LoVo (cell line): Measurements from ENCODE around the gene KRT17.

ENCODE experiments used
- DNase-seq: peaks from one replicate; pipeline ENCODE4 v3.0.0-alpha.2; 2016; ENCODE audit warnings: low spot score

KRT17 gene

GRCh38 chr17:41624208-41625101 is at the start of gene KRT17:
KRT17 (minus strand) TSS chr17:41624575; CDS start chr17:41624509, 66 bp downstream.
- DNase-seq, result no peak

DNA sequence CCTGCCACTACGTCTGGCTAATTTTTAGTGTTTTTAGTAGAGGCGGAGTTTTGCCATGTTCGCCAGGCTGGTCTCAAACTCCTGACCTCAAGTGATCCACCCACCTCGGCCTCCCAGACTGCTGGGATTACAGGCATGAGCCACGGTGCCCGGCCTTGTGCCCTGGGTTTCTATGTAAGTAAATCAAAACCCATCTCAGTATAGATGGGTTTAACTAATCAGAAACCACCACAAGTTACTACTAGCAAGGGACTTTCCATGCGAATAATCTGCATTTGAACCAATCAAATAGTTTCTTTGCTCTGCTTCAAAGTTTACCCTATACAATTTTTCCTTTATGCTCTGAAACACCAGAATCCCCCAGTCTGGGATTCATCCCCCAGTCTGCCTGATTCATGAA is 47.8 kb upstream of the KRT17 start:
- no peak for DNase-seq

DNA sequence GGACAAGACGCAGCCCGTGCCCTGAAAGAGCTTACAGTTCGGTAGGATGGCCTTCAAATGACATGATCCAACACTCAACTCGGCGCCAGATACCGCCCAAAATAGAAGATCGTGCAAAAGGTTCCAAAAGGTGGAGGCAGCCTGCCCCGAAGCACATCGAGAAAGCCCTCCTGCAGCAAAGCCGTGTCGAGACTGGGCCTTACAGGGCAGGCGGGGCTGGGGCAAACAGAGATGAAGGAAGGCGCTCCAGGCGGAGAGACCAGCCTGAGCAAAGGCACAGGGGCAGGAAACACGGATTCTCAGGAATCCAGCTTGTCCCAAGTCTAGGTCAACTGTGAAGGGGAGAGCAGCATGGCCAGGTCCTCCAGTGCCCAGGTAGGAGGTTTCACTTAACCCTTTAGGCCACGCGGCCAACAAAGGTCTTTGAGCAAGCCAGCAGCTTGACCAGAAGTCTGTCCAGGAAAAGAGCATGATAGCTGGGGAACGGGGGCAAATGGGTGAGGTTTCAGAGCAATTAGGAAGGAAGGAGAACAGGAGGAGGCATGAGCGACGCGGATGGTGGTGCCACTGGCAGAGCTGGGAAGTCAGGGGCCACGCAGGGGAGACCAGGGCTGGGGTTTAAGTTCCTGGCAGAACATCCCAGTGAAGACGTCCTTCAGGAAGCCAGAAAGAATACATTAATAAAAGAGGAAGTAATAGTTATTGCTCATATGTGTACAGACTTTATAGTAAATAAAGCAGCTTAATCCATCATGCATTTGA is 43.1 kb upstream of the KRT17 start:
- DNase-seq, result no peak

DNA sequence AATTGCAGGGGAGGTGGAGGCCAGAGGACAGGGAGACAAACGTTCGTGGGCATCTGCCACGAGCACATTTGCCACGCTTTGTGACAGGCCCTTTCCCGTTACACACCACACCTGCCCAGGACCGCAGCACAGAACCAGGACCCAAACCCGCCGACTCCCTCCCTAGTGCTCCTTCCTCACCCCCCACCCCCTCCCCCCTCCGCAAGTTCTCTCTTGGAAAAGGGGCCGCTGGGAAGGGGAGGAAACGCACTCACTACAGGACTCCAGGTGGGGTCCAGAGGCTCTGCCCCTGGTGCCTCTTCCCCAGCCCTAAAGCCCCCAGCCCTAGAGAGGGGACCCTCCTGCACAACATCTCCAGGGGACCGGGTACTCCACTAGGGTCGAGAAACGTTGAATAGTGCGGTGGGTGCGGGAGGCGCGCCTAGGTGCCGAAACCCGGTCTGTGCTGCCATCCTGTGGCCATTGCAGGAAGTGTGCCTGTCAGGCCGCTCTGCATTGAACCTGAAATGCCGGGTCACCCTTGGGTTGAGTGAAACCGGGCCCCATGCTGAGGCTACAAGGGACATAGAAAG is 42.4 kb upstream of the KRT17 start:
- peak; percentile 78 for DNase-seq

DNA sequence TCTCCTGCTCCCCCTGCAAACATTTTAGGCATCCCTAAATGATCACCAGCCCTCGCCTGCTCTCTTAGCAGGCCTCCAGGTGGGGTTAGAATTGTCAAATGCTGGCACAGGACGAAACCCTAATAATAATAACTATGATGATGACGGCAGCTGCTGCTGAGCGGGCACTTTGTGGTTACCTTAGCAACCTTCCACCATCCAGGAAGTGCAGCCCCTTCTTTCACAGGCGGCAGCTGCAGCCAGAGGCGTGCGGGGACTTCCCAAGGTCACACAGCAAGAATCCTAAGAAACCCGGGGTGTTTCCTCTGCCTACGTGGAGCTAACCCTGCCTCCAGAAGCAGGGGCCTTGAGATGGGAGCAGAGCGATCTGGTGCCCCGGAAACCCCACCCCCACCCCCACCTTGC is 41.9 kb upstream of the KRT17 start:
- DNase-seq, result no peak

DNA sequence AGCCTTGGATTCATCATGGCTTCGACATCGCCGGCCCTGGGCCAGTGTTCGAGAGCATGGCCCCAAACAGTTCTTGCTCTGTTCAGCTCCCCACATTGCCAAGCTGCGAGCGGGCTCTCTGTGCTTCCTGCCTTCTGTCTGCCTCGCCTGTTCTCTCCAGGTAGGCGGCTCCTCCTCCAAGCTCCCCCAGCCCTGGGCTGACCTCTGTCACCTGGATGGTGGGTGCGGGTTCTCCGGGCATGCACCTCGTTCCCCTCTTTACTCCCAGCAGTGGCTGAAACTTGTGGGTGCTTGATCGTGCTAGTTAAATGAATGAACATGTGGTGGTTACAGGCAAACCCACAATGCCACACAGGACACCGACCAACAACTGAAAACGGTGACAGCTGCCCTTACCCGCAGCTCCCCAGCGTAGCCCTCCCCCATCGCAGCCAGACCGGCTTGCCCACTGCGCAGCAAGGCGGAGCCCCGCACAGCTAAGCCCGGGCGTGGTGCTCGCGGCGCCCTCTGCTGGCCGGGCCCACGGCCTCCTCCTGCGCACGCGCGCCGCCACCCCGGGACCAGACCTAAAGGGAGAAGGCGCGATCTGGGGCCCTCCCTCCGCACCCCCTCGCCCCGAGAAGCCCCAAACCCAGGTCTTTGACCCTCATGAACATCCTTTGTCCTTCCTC is 41.3 kb upstream of the KRT17 start:
- peak; percentile 88 for DNase-seq

GRCh38 chr17:41664587-41665565 is 40.5 kb upstream of the KRT17 start:
- no peak for DNase-seq

DNA sequence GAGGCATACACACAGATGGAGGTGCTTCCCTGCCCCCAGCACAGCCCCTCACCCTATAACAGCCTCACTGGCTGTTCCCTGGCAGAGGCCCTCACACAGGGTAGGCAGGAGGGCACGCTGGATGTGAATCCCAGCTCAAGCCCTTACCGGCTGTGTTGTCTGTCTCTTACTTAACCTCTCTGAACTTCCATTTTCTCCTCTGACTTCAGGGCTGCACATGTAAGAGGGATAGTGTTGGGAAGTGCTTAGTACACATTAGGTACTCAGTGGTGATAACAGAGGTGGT is 39.7 kb upstream of the KRT17 start:
- no peak for DNase-seq

DNA sequence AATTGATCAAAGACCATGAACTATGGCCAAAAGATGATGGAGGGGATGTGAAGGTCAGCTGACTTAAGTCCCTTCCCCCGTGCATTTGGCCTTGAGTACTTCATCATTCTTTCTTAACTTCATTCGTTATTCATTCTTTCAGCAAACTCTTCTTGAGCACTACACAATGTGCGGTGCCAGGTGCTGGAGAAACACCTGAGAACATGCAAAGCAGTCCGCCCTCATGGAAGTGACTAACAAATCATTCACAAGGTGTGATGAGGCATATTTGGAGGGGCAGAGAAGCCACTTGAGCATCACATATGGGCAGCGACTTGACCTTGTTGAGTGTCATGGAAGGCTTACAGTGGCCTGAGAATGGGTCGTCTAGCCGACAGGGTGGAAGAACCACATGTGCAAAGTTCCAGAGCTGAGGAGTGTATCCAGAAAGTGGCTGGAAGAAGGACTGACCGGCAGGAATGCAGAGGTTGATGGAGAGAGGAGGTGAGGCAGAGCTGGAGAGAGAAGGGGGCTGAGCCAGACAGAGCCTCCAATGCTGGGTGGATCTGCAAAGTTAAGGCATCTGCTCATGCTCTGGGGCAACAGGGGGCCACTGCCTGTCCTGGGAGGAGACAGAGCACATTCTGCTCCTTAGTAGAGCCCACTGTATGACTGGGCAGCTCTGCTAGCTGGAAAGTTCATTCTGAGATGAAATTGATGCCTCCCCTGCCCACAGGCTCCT is 39.2 kb upstream of the KRT17 start:
- DNase-seq, result no peak

DNA sequence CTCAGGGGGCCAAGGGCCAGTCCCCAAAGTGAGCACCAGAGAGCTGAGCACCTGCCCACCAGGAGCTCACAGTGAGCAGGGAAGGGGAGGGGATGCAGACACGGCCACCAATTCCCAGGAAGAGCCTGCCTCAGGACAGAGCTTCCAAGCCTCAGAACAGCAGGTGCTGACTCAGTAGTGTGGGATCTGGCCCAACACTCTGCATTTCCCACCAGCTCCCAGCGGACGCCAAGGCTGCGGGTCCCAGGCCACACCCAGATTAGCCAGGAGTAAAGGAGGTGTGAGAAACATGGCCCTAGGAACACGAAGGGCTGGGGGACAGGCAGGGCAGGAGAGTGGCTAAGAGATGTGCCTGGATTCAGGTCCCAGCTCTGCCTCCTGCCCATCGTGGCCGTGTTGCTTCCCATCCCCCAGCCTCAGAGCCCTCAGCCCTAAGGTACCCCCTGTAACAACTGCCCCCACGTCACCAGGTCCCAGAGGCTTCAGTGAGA is 35.9 kb upstream of the KRT17 start:
- no peak for DNase-seq

DNA sequence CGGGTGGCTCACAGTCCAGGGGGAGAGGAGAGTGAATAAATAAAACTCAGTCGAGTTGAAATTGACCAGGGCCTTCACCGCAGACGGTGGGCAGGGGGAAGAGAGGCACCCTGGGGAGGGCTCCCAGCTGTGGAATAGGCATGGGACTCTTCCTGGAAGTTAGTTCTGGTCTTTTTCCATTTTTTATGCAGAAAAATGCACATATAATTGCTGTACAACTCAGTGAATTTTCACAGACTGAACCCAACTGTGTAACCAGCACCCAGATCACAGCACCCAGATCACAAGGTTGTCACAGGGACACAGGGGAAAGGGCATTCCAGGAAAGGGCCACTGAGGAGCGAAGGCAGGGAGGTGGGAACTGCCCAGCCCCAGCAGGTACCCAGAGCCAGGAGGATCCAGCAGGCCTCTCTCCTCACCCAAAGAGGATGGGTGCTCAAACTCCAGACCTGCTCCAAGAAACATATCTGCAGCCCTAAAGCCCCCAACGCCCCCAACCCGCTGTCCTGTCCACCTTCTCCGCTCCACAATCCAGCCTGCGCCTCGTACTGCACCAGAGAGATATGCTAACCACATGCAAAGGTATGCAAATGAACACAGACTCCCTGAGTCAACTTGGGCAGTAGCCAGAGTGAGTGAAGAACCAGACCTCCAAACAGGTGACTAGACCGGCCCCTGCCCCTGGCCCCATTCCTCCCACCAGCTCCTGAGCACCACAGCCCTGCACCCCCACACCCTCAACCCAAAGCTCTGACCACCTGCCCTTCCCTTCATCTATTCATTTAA is 35.2 kb upstream of the KRT17 start:
- DNase-seq, result no peak

- DNase-seq, result no peak
These were observed 34.5 kb upstream of the KRT17 start for GRCh38 chr17:41658846-41659245.

GRCh38 chr17:41657936-41658335 is 33.6 kb upstream of the KRT17 start:
- DNase-seq, result no peak

DNA sequence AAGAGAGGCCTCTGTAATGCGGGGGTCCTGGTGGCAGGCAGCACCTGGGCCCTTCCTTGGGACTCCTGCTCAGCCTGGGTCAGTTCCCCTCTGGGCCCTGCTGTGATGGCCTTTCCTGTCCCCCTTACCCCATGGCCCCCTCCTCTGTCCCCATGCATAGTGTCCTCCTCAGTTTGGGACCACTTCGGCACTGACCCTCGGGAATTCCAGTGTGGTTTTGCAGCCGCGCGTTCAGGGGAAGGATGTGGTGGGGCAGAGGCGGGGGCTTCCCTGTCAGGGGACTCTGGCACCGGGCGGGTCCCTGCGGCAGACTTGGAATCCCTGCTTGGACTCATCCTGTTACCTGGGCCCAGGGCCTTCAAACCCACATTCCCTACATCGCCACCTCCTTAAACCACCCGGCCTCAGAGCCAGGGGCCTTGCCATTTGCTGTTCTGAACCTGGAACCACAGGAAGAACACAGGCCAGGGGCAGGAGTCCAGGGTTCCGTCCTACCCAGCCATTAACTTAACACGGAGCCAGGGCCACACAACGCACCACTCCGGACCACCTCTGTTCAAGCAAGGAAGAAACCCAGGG is 32.9 kb upstream of the KRT17 start:
- DNase-seq, result no peak

DNA sequence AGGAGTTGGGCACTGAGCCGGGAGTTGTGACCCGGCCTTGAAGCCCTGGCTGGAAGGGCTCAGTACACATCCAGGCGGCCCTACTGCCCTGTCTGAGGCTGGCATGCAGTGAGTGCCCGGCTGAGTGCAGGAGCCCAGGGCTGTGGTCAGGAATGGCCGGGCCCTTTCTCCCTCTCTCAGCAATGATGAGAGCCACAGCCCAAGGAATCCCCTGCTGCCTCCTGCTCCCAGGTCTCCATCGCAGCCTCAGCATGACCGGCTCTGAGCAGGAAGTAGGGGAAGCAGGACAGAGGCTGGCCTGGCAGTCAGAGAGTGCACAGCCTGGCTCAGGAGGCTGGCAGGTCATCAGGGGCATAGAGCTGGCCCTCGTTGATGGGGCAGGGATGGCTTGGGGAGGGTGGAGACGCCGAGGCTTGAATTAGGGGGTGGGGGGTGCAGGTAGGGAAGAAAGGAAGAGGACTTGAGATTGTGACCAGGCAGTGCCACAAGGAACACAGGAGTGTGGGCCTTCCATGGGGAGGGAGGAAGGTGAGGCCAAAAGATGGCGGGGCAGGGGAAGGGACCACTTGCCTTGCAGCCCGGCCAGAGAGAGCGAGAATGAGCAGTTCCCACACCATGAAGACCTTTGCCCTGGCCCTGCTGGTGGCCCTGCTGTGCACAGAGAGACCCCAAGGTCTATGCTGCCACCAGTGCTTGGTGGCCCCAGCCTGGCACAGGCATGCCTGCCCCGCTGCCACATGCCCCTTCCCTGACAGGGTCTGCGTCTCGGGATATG is 32.1 kb upstream of the KRT17 start:
- no peak for DNase-seq

DNA sequence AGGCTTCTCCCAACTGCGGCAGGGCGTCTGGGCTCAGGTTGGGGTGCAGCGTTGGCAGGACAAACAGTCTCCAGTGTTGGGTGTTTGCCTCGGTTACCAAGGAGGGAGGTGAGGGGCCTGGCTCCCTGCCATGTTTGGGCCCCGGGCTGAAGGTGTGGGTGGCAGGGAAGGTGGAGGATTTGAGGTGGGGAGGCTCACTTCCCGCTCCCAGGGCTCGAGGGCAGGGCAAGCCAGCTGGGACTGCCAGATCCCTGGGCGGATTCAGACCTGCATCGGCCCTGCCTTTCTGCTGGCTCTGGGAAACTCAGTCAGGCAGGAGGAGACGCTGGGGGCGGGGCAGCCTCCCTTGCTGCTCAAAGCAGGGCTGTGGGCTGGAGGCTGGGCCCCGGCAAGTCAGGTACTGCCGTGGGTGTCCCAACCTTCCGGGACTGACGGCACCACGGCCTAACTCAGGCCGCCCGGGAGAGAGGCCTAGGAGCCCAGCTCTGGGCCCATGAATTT is 31.3 kb upstream of the KRT17 start:
- peak; percentile 86 for DNase-seq

- no peak for DNase-seq
These were observed 30.6 kb upstream of the KRT17 start for GRCh38 chr17:41654678-41655607.
